Spinal cord (tissue), 10 donors: ENCODE measurements around the gene KIAA0753. TPM values are rescaled to one million over a fixed set of nuclear protein-coding genes. Genes with fewer than 3 reads are reported as not detected.

ENCODE experiments used
- DNase-seq, 6 donors: peaks; one replicate each; pipeline versions ENCODE4 v3.0.0 to v3.0.0-alpha.2; 2013 to 2015; ENCODE audit warnings: low spot score in 6 of 6, low read depth in 4 of 6
- H3K27ac ChIP-seq: one replicate; pipeline ENCODE4 v1.5.1; 2013; ENCODE audit warnings: low read depth, low read length, control low read depth
- H3K27me3 ChIP-seq: one replicate; pipeline ENCODE4 v1.6.1; 2013; ENCODE audit warnings: low read length; ENCODE audit not compliant: control insufficient read depth, insufficient read depth
- H3K36me3 ChIP-seq: one replicate; pipeline ENCODE4 v1.6.1; 2013; ENCODE audit warnings: low read length; ENCODE audit not compliant: control insufficient read depth, insufficient read depth
- H3K4me1 ChIP-seq: one replicate; pipeline ENCODE4 v1.6.1; 2013; ENCODE audit warnings: low read length; ENCODE audit not compliant: control insufficient read depth, insufficient read depth
- H3K4me3 ChIP-seq: one replicate; pipeline ENCODE4 v1.5.1; 2013; ENCODE audit warnings: low read depth, low read length, control low read depth
- H3K9me3 ChIP-seq: one replicate; pipeline ENCODE4 v1.6.1; 2013; ENCODE audit warnings: low read length; ENCODE audit not compliant: control insufficient read depth, insufficient read depth
- WGBS: methylation state at CpG from one replicate; pipeline ENCODE4 v1.1.5; 2013; ENCODE audit warnings: missing lambda C conversion rate; ENCODE audit not compliant: insufficient coverage; 5-methylcytosine and 5-hydroxymethylcytosine counted together
- long read RNA-seq, 4 donors: transcript quantifications; one replicate each; lab custom pipeline, GENCODE V29; 2026
- polyA plus RNA-seq, 2 donors: library from polyadenylated mRNA; unstranded; fragments of 120-200 nt; gene quantifications; one replicate each; pipeline ENCODE4 v1.2.1, GENCODE V29; 2013; ENCODE audit not compliant: insufficient read length in 2 of 2
- total RNA-seq, 2 donors: library from RNA; depleted of rRNA in 1 of 2; stranded (reverse); fragments of 120-200 nt in 1 of 2; fragments of >200 nt in 1 of 2; gene quantifications; one replicate each; pipeline versions ENCODE4 v1.2.3 to v1.2.4, GENCODE V29; 2013 to 2014
- donor health status: healthy.

The KIAA0753 gene
- total RNA-seq (10 to 100 TPM; 19.0 to 28.0 TPM), polyA plus RNA-seq (10 to 100 TPM; 23.2 to 23.8 TPM)
- long read RNA-seq, donor 1, full-length matches to known transcripts, result 2 of 188 reads
- long read RNA-seq, donor 1, partial matches to known transcripts, result 38 of 188 reads
- long read RNA-seq, donor 1, other reads (novel, unspliced or antisense), result 148 of 188 reads
- long read RNA-seq, donor 2, partial matches to known transcripts, result 0 of 1 reads
- long read RNA-seq, donor 2, other reads (novel, unspliced or antisense), result 0 of 1 reads
- long read RNA-seq, donor 3, result 0 reads
- long read RNA-seq, donor 4, full-length matches to known transcripts, result 3 of 924 reads
- long read RNA-seq, donor 4, partial matches to known transcripts, result 807 of 924 reads
- long read RNA-seq, donor 4, other reads (novel, unspliced or antisense), result 114 of 924 reads

DNA sequence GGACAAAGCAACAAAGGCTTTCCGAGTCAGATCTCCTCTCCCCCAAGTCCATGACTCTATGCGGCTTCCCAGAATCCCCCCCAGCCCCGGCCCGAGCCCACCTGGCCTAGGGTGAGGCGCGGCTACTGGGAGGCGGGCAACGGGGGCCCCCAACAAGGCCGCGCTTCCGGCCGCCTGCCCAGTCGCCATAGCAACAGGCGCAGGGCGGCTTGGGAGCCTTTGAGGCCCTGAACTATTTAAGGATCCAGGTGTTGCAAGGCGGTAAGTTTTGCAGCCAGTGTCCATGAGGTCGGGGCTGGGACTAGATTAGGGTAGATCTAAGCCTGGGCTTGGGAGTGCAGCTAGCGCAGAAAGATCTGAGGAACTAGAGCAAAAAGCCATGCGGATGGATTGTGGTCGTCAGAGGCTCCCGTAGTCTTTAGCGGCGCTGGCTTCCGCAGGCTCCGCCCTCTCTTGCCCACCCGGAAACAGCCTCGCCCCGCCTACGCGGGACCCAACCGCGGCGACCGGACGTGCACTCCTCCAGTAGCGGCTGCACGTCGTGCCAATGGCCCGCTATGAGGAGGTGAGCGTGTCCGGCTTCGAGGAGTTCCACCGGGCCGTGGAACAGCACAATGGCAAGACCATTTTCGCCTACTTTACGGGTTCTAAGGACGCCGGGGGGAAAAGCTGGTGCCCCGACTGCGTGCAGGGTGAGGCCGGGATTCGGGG lies at the start of gene KIAA0753, which contains the start of gene TXNDC17:
TSS of gene KIAA0753 (minus strand) at position 176 of the 711 bp plus-strand sequence. CDS start 5,608 bp downstream, outside the sequence.
TSS of gene TXNDC17 (plus strand) at position 525 of the 711 bp plus-strand sequence. CDS start at position 548, 23 bp downstream.
- Histone ChIP-seq H3K9me3 (no peaks in the 10 kb centered on the region), H3K4me1 (peaks cover 35% of the 10 kb centered on the region), H3K27ac (peak within 1 kb of the TSS; percentile 94), H3K27me3 (no peaks in the 10 kb centered on the region), H3K4me3 (peak within 1 kb of the TSS; percentile 88), H3K36me3 (peaks cover 29% of the 10 kb centered on the region)
- peak; percentile 83 to 98 (median 93) for DNase-seq
- under 1% methylated on average over 52 of the region's 52 CpGs for WGBS

DNA sequence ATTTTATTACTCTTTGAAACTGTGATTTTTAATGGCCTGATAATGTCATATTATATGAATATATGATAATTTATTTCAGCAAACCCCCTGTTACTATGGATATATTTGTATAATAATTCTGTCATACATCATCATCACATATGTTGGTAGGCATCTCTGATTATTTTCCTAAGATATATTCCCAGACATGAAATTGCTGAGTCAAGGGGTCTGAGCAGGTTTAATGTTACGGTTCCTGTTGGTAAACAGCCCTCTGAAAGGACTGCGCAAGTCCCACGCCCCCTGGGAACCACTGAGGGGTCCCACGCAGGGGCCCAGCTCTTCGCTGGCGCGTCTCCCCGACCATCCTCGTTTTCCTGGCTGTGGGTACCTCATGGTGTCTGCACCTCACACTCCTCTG lies 48.4 kb upstream of the KIAA0753 start:
- no peak overlapping the region for H3K27ac ChIP-seq
- 90% methylated on average over 9 of the region's 9 CpGs for WGBS
- H3K36me3 ChIP-seq, result no peaks in the 10 kb centered on the region

DNA sequence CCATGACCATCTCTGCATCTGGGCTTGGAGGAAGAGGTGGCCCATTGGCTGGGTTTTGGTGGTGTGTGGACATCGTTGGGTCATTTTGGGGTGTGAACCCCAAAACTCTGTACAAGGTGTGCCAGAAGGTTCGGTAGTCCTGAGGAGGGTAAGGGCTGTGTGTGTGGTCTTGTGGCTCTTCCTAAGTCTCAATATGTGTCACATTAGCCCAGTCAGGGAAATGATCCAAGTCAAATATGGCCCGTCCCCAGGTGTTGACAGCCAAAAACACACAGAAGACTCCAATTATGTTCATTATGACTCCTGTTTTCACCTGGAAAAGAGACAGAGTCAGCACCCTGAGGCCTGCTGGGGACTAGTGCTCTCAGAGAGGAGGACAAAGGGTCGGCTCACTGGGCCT lies 45.5 kb upstream of the KIAA0753 start:
- Histone ChIP-seq H3K9me3 (no peaks in the 10 kb centered on the region), H3K4me3 (no peak overlapping the region), H3K27ac (no peak overlapping the region), H3K36me3 (no peaks in the 10 kb centered on the region), H3K27me3 (no peaks in the 10 kb centered on the region), H3K4me1 (no peaks in the 10 kb centered on the region)
- 79% methylated on average over 3 of the region's 4 CpGs for WGBS
- DNase-seq, result no peak

More for the DNA sequence above, 48.4 kb upstream of the KIAA0753 start:
- H3K4me1 ChIP-seq, result no peaks in the 10 kb centered on the region
- H3K4me3 ChIP-seq, result no peak overlapping the region
- DNase-seq, result no peak
- no peaks in the 10 kb centered on the region for H3K9me3 ChIP-seq
- no peaks in the 10 kb centered on the region for H3K27me3 ChIP-seq

DNA sequence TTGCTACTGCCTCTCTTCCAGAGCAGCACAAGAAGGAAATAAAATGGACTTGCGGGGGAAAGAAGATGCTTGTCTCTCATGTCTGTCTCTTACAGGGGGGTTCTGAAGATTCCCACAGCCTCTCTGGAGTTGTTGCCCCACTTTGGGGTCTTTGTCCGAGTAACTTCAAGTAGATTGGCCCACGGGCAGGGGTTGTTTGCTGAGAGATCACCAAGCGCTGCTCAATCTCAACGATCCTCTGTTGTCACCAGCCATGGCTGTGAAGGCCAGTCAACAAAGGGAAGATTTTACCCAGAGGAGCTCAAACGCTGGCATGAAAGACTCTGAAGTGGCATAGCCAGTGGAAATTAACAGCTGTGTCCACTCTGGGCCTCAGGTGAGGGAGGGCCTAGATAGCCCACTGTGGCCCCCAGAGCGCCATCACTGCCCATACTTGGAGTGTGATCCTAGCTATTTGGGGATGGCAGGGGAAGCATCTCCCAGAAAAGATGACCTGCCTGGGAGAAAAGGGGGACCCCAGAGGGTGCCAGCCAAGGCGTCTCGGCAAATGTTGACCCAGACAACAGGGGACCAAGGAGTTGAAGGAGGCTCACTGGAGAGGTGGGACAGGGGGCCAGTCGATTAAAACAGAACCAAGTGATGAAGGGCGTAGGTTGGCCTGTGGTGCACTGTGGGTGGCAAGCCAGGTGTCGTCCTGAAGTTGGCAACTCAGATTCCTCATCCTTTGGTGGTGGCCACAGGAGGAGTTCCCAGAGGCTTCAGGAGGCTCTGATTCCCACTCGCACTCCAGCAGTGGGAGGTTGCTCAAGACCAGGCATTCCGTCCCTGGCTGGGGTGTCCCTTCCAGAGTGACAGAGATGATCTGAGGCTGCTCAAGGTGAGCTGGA lies 44.6 kb upstream of the KIAA0753 start:
- Histone ChIP-seq H3K27ac (no peak overlapping the region), H3K9me3 (no peaks in the 10 kb centered on the region), H3K36me3 (no peaks in the 10 kb centered on the region), H3K4me3 (no peak overlapping the region), H3K27me3 (no peaks in the 10 kb centered on the region), H3K4me1 (no peaks in the 10 kb centered on the region)
- no peak for DNase-seq
- WGBS, result 85% methylated on average over 14 of the region's 14 CpGs

DNA sequence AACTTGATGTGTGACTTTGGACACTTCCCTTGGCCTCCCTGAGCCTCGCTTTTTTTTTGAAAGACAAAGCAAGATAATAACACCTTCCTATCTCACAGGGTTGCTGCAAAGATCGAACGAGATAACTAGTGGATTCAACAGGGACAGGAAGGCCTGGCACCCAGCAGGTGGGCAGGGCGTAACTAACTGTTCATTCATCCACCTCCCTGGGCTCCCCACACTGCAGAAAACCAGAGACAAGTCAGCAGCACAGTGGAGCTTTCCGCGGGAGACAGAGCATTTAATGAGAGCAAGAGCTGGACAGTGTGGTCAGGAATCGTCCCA lies 43.9 kb upstream of the KIAA0753 start:
- DNase-seq, result no peak
- no peaks in the 10 kb centered on the region for H3K9me3 ChIP-seq
- H3K4me3 ChIP-seq, result no peak overlapping the region
- H3K27ac ChIP-seq, result no peak overlapping the region
- no peaks in the 10 kb centered on the region for H3K4me1 ChIP-seq
- H3K27me3 ChIP-seq, result no peaks in the 10 kb centered on the region
- WGBS, result 58% methylated on average over 7 of the region's 7 CpGs
- no peaks in the 10 kb centered on the region for H3K36me3 ChIP-seq

DNA sequence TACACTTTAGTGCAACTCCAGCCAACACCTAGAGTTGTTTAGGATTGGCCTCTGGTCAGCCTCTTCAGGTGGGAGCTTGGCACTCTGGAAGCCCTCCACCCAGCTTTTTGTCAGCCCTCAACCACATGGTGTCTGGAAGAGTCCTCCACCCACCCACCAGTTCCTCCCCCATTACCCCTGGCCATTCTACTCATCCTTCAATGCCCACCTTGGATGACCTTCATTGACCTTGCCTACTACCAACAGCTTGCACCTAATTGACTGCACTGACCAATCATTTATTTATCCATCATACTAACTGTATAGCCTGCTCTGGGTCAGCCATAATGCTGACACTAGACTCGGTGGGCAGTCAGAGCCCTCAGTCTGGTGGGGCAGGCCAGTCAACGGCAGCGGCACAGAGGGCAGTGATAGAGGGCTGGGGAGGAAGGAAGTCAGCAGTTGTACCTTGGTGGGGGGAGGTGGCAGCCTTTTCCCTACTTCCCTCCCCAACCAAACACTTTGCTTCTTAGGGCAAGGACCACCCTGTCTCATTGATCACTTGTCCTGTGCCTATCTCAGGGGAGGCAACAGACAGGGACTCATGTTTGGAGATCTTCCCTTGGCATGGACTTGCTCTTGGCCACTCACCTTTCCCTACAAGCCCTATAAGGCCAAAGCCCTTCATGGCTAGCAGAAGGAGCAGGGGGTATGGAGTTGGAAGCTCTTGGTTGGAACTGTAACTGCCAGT lies 43.4 kb upstream of the KIAA0753 start:
- no peak for DNase-seq
- Histone ChIP-seq H3K4me1 (no peaks in the 10 kb centered on the region), H3K27ac (no peak overlapping the region), H3K27me3 (no peaks in the 10 kb centered on the region), H3K36me3 (no peaks in the 10 kb centered on the region), H3K4me3 (no peak overlapping the region), H3K9me3 (no peaks in the 10 kb centered on the region)
- whole genome bisulfite sequencing, result no CpG with 5 or more reads among the region's 3 CpGs

DNA sequence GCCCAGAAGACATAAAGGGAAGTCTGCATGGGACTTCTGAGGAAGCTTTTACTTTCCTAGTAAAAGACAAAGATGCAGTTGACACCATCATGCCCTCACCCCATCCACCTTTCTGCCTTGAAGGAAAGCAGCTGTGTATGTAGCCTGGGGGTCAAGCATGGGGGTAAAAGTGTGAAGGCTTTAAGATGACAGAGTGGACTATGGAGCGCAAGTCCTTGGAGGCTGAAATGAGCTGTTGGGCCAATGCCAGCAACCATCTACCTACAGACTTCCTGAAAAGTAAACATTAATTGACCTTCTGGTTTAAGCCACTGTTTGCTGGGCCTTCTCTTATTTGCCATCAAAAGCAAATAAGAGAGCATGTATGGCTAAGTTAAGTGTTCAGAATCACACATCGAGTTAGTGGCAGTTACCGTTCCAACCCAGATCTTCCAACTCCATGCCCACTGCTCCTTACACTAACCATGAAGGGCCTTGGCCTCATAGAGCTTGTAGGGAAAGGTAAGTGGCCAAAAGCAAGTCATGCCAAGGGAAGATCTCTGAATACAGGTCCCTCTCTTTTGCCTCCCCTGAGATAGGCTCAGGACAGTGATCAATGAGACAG lies 42.7 kb upstream of the KIAA0753 start:
- no CpG with 5 or more reads among the region's 3 CpGs for WGBS
- Histone ChIP-seq H3K27me3 (no peaks in the 10 kb centered on the region), H3K4me3 (no peak overlapping the region), H3K27ac (no peak overlapping the region), H3K36me3 (no peaks in the 10 kb centered on the region), H3K9me3 (no peaks in the 10 kb centered on the region), H3K4me1 (no peaks in the 10 kb centered on the region)
- no peak for DNase-seq

DNA sequence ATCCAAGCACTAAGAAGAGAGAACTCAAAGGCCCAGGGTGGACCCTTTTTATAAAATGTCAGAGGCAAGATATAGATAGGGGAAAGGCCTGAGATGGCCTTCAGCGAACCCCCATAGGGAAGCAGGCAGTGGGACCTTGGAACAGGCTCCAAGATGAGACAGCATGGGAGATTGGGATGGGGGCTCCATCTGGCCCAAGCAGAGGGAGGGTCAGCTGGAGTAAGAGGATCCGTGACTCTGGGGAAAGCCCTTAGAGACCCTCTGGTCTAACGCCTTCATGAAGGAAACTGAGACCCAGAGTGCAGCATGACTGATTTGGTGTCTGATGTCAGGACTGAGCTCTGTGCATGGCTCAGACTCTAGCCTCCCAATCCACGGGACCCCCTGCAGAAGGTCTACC lies 41.8 kb upstream of the KIAA0753 start:
- WGBS, result 88% methylated on average over 3 of the region's 4 CpGs
- Histone ChIP-seq H3K9me3 (no peaks in the 10 kb centered on the region), H3K27ac (no peak overlapping the region), H3K36me3 (no peaks in the 10 kb centered on the region), H3K4me1 (peaks cover under 1% of the 10 kb centered on the region), H3K4me3 (no peak overlapping the region), H3K27me3 (no peaks in the 10 kb centered on the region)
- DNase-seq, result no peak
